Skin epidermis (tissue), 12 donors: ENCODE data around the gene HIBCH.
"Not testable (repeated sequence)": the region's sequence is repeated elsewhere in the genome, so short reads cannot be mapped to it uniquely, and the experiment has no call there.

Experiments used
- H3K27ac ChIP-seq, 21 experiments: fragments of 200-600 bp; sonication (generic) in 11 of 21; one replicate each; pipeline ENCODE4 v1.5.0; 2020; ENCODE audit warnings: mild to moderate bottlenecking in 3 of 21, inconsistent platforms in 2 of 21, moderate library complexity in 2 of 21
- H3K4me3 ChIP-seq, 7 experiments: fragments of 200-600 bp; sonication (generic) in 2 of 7; one replicate each; pipeline ENCODE4 v1.5.0; 2020; ENCODE audit warnings: inconsistent platforms in 2 of 7, mild to moderate bottlenecking in 2 of 7, moderate library complexity in 1 of 7

The HIBCH gene

GRCh38 chr2:190177249-190178040 is 142.2 kb downstream of the HIBCH start:
- H3K27ac ChIP-seq = no peak overlapping the region

DNA sequence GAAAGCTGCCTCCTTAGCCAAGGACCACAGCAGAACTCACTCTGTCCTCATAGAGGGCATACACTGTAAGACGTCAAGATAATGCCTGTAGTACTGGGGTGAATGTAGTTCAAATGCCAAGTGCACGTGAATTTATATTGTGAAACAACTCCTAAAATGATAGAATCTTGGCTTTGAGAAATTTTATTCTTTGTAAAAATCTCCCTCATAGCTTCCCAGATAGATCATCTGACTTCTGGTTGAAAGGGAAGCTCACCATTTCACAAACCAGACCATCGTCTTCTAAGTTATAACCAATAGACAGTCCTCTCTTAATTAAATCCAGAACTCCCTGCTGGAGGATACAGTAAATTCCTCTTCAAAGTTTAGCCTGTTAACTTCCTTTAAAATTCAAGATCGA is 146.2 kb downstream of the HIBCH start:
- no peak overlapping the region for H3K4me3 ChIP-seq
- H3K27ac ChIP-seq = peak overlapping the region in 1 of 21 experiments; percentile 29

More at GRCh38 chr2:190177249-190178040, 142.2 kb downstream of the HIBCH start:
- H3K4me3 ChIP-seq = no peak overlapping the region

DNA sequence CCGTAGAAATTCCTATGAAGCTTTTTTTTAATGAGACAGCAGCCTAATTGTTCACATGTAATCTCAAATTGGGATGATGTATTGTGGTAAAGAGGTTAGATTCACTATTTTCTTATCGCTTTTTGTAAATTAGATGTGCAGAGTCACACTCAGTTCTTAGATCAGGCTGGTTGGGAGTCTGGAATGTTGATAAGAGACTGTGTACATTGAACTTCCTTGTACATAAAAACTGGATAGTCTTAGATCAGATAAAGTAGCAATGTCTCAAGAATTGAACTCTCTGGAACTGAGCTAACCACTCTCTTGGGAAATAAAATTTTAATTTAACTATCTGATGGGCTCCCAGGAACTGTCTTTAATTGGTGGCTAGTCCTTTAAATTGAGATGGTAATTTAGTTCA is 149.0 kb downstream of the HIBCH start:
- Histone ChIP-seq H3K27ac (no peak overlapping the region), H3K4me3 (no peak overlapping the region)

- no peak overlapping the region for H3K4me3 ChIP-seq
- no peak overlapping the region for H3K27ac ChIP-seq
Observed at GRCh38 chr2:190169221-190170072, 150.2 kb downstream of the HIBCH start.

DNA sequence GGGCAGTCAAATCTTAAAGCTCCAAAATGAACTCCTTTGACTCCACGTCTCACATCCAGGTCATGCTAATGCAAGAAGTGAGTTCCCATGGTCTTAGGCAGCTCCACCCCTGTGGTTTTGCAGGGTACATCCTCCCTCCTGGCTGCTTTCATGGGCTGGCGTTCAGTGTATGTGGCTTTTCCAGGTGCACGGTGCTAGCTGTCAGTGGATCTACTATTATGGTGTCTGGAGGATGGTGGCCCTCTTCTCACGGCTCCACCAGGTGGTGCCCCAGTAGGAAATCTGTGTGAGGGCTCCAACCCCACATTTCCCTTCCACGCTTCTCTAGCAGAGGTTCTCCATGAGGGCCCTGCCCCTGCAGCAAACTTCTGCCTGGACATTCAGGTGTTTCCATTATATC is 151.9 kb downstream of the HIBCH start:
- Histone ChIP-seq H3K27ac (no peak overlapping the region), H3K4me3 (no peak overlapping the region)

DNA sequence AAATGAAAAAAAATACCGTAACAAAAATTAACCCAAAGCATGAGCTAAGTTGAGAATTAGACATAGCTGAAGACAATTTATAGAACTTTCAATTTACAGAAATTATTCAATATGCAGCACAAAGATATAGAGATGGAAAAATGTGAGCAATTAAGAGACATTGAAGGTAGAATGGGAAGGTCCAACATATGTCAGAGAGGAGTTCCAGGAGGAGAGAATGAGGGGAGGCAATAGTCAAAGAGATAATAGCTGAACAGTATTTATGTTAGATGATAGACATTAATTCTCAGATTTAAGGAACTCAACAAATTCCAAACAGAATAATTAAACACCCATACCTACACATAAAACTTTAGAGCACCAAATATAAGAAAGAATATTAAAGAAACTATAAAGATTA is 154.1 kb downstream of the HIBCH start:
- Histone ChIP-seq H3K27ac (no peak overlapping the region), H3K4me3 (no peak overlapping the region)

GRCh38 chr2:190162851-190163250 is 156.8 kb downstream of the HIBCH start:
- H3K4me3 ChIP-seq = no peak overlapping the region
- H3K27ac ChIP-seq = no peak overlapping the region

DNA sequence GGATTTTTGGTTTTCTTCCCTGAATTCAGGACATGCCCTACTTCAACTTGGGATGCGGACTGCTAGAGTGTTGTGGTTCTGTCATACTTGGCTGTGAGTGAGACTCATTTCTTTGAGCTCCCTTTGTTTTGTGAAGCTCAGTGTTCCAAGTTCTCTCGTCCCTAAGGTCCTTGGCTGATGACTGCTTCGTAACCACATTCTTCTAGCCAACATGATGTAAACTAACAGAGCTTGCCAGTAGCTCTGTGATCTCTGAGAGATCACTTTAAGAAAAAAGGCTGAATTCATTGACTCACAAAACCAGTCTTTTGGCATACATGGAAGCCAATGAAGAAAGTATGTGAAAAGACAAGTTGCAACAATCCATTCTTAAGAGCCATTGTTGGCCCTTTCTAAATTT is 160.2 kb downstream of the HIBCH start:
- Histone ChIP-seq H3K27ac (peak overlapping the region in 7 of 21 experiments; percentile 1 to 59 (median 19)), H3K4me3 (no peak overlapping the region)

DNA sequence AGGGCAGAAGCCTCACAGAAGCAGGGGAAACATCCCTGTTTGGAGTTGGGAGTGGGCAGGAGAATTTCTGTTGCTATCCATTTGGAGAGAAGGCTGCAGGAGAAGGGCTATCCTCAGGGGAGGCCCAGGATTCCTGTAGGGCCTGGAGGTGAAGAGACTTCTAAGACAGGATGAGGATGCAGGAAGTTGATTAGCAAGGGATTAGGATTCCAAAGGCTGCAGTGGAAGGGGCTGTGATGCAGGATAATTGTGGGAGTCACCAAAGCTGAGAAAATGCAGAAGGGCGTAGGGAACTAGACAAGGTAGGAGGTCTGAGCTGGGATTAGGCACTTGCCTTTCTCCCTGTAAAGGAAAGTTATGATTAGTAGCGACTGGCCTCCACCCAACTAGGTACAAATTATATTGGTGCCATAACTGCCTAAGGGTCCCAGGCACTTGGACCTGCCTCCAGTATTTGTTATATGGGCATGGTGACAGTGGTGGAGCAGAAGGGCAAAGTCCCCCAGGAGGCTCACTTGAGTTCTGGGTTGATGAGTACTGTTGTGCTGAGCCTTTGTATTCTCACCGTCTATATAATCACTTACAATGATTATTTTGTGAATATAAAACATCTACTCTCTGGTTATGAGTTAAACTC is 160.7 kb downstream of the HIBCH start:
- H3K27ac ChIP-seq = peak overlapping the region in 7 of 21 experiments; percentile 3 to 60 (median 29)
- H3K4me3 ChIP-seq = no peak overlapping the region

- not testable (repeated sequence) for H3K27ac ChIP-seq, H3K4me3 ChIP-seq
Observed at GRCh38 chr2:190157613-190158528, 161.8 kb downstream of the HIBCH start.

DNA sequence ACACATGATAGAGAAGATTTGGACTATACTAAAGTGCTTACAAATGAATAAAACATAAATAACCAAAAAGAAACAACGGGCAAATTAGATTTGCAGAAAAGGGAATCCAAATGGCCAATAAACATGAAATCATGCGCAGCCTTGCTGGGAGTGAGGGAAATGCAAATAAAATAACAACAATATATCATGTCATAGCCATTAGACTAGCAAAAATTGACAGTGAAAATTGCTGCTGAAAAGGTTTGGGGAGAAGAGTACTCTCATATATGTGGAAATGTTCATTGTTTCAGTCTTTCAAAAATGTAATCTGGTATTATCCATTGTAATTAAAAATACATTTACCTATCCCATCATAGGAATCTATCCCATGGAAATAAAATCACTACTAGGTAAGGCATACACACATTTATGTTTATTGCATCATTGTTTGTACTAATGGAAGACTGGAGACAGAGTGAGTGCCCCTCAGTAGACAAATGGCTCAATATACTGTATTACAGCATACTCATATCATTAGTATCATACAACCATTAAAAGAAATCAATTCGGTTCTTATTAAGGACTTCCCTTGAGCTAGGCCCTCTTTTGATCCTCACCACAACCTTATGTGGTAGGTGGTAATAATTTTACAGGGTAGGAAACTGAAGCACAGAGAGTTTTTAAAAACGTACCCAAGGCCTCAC is 163.0 kb downstream of the HIBCH start:
- H3K27ac ChIP-seq = no peak overlapping the region

More for the DNA sequence above, 163.0 kb downstream of the HIBCH start:
- H3K4me3 ChIP-seq = no peak overlapping the region
